NT2/D1 (cell line): ENCODE data around the gene SGPL1.

Experiments used
- DNase-seq: peaks from one replicate; pipeline ENCODE4 v3.0.0-alpha.2; 2011; ENCODE audit warnings: low read depth, low spot score
- H3K27me3 ChIP-seq: 2 replicates; pipeline ENCODE4 v1.6.0; 2011; ENCODE audit warnings: mild to moderate bottlenecking; ENCODE audit not compliant: insufficient read length, insufficient read depth
- H3K36me3 ChIP-seq: 2 replicates; pipeline ENCODE4 v1.6.1; 2011; ENCODE audit warnings: mild to moderate bottlenecking, low read length, mixed read lengths; ENCODE audit not compliant: insufficient read depth, insufficient read length
- H3K4me1 ChIP-seq: 2 replicates; pipeline ENCODE4 v1.5.1; 2011; ENCODE audit not compliant: insufficient read depth, insufficient read length
- H3K4me3 ChIP-seq: 2 replicates; pipeline ENCODE4 v1.5.1; 2011; ENCODE audit warnings: low read depth; ENCODE audit not compliant: insufficient read length
- H3K9ac ChIP-seq: 2 replicates; pipeline ENCODE4 v1.6.0; 2011; ENCODE audit warnings: low read depth; ENCODE audit not compliant: insufficient read length
- H3K9me3 ChIP-seq: 2 replicates; pipeline ENCODE4 v1.5.1; 2011; ENCODE audit warnings: mild to moderate bottlenecking, low read length; ENCODE audit not compliant: insufficient read depth
- SUZ12 ChIP-seq: IDR thresholded peaks from 2 replicates; pipeline ENCODE4 v1.6.1; 2011; ENCODE audit not compliant: insufficient read length, insufficient read depth; ENCODE audit errors: extremely low read depth
- YY1 ChIP-seq: IDR thresholded peaks from 2 replicates; pipeline ENCODE4 v1.6.1; 2011; ENCODE audit not compliant: insufficient read length, insufficient read depth
- ZNF274 ChIP-seq: IDR thresholded peaks from 2 replicates; pipeline ENCODE4 v1.6.1; 2011; ENCODE audit warnings: mild to moderate bottlenecking, low read depth, low read length

Gene SGPL1

DNA sequence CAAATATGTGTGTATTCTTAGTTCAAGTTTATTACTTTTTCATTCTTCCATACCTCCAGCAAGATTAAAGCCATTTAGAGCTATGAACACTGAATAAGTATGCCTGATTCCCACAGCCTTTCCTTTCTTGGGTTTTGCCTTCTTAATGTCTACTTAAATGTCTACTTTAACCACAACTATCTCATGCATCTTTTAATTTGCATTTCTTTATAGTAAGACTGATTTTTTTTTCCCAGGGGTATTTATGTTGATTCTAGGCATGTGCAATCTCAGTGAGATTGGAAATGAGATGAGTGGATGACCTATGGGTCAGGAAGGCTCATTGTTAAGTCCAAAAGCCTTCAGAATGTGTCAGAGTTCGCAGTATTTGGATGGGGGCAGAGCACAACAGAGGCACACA lies 69.0 kb downstream of the SGPL1 start:
- H3K9ac ChIP-seq = no peak overlapping the region
- no peak overlapping the region for H3K4me3 ChIP-seq
- no peak for TF ChIP-seq SUZ12
- no peak for TF ChIP-seq YY1
- TF ChIP-seq ZNF274 = no peak
- H3K27me3 ChIP-seq = no peaks in the 10 kb centered on the region
- peaks cover 42% of the 10 kb centered on the region for H3K36me3 ChIP-seq
- DNase-seq = no peak
- H3K9me3 ChIP-seq = no peaks in the 10 kb centered on the region
- H3K4me1 ChIP-seq = peaks cover 4% of the 10 kb centered on the region

DNA sequence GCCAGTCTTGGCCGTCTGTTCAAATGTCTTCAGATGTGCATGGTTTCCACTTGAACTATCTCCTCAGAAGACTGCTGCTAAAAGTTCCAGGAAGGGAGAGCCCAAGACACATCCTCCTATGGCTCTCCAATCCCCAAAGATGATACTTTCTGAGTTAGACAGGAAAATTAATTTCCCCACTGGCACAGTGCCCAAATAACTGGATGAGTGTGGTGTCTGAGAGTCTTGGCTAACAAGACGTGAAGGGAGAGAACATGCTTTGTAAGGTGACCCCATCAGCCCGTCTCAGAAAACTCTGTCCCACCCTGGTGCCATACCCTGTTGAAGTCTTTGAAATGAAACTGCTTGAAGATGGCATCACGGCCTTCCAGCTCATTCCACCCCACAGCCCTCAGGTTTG lies 69.7 kb downstream of the SGPL1 start:
- DNase-seq = no peak

DNA sequence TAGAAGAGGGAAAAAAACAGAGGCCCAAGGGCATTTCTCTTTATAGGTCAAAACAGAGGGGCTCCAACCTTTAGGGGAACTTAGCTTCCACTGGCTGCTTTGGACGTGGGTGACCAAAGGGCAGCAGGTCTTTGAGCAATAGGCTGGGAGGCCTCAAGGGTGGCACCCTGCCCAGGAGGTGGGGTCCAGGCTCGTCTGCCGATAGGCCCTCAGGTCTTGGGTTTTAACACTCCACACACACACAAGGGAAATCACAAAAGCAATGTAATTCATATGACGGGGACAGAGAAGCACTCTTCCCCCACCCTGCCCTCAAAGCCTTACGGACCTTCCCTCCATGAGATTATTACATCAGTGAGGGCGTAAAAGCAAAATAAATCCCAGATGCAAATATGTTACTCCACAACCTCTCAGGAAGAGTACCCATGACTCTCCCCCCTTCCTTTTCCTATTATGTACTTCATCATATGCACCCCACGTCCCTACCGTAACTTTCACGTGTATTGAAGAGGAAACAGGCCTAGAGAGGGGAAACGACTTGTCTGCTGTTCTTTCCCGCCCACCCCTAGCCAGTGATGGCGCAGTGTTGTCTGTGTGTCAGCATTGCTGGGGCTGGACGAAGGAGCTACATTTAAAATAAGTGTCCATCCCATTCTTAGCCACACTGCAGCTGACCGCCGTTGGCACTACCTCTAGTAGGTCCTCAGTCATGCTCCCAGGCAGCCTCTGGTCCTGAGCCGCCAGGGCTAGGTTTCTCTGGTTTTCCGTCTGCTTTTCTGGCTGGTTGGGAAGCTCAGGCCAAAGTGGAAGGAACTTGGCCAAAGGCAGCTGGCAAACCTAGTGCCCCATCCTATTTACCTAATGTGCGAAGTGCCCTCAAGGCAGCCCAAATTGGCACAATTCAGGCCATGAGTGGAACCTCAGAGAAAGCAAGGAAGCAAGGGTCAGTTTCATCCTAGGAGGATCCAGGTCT lies 70.5 kb downstream of the SGPL1 start:
- no peaks in the 10 kb centered on the region for H3K9me3 ChIP-seq

More for the DNA sequence above, 69.7 kb downstream of the SGPL1 start:
- no peaks in the 10 kb centered on the region for H3K9me3 ChIP-seq
- peaks cover 35% of the 10 kb centered on the region for H3K36me3 ChIP-seq
- no peak overlapping the region for H3K4me3 ChIP-seq
- H3K9ac ChIP-seq = no peak overlapping the region
- H3K4me1 ChIP-seq = peaks cover 4% of the 10 kb centered on the region
- no peak for TF ChIP-seq ZNF274
- TF ChIP-seq YY1 = no peak
- no peak for TF ChIP-seq SUZ12
- no peaks in the 10 kb centered on the region for H3K27me3 ChIP-seq

DNA sequence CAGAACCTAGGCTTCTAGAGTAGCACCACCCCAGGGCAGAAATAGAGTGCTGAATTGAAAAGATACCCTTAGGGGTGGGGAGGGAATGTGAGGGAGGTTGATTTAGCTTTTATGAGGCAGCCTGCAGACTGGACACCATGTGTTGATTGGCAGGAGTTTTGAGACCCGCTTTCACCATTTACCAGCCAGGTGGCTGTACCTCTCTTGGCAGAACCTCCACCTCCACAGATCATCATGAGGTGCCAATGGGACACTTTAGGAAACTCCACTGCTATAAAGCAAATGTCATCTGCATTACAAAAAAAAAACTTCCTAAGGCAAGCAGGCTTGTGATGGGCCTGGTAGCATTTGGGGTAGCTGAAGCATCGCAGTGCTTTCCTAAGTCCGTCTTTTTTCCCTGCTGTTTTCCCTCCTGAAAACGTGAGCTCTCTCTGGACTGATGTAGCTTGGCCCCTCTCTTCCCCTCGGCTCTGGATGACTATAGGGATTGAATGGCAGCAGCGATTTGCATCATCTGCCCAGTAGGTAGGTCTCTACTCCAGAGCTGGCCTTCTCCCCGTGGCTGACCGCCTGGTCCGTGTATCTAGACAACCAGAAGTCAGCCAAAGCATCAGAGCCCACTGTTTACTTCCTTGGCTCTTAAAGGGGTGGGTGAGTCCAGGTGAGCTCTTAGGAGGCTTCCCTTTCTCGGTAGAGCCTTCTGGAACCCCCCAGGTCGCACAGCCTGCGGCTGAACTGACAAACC lies 71.3 kb downstream of the SGPL1 start:
- TF ChIP-seq SUZ12 (no peak), YY1 (no peak), ZNF274 (no peak)
- H3K9ac ChIP-seq = peak overlapping the region; percentile 87
- no peaks in the 10 kb centered on the region for H3K9me3 ChIP-seq
- H3K36me3 ChIP-seq = peaks cover 19% of the 10 kb centered on the region
- H3K27me3 ChIP-seq = no peaks in the 10 kb centered on the region
- peaks cover 8% of the 10 kb centered on the region for H3K4me1 ChIP-seq
- DNase-seq = no peak
- peak overlapping the region; percentile 56 for H3K4me3 ChIP-seq

More for the DNA sequence above, 70.5 kb downstream of the SGPL1 start:
- Histone ChIP-seq H3K9ac (no peak overlapping the region), H3K4me1 (peaks cover 7% of the 10 kb centered on the region), H3K36me3 (peaks cover 28% of the 10 kb centered on the region), H3K27me3 (no peaks in the 10 kb centered on the region), H3K4me3 (no peak overlapping the region)
- TF ChIP-seq SUZ12 (no peak), YY1 (no peak), ZNF274 (no peak)
- no peak for DNase-seq

DNA sequence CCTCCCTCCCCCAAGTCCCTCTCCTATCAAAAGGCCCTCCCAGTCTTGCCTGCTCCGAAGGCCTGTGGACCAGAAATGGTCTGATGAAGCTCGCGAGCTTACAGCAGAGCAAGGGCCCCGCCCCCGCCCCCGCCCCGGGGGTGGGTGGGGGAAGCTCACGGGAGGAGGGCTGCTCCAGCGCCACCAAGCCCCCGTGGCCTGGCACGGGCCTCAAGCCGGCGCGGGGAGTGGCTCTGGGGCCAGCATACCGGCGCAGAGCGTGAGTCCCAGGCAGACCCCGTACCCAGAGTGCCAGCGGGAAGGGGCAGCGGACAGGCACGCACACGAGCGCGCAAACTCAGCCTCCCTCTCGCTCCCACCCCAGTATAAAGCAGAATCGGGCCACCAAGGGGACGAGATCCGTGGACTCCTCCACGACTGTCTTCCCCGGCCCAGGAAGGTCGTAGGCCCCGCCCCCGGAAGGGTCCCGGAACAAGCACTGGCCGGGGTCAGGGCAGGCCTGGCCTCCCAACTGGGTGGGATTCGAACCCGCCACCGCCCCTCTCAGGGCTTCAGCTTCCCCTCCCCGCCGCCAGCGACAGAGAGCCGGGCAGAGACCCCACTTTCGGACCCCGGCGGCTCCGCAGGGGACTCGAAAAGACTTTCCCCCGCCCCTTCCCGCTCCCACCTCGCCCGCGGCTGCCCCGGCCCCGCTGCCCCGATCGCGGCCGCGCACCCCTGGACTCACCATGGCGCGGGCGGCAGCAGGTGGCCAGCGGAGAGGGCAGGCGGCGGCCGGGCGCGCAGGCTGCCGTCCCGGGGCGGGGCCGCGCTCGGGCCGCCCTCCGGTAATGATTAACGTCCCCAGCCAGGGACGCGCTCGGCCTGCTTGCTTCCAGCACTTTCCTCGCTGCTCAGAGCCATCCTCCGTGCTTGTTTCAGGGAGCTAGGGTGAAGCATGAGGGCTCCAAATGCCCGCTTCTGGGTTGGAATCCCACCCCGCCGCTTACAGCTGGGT lies 72.4 kb downstream of the SGPL1 start, which contains the start of gene PCBD1:
TSS of gene PCBD1 (minus strand) at position 762 of the 997 bp plus-strand sequence. CDS start at position 730, 32 bp downstream.
- Histone ChIP-seq H3K36me3 (peaks cover 15% of the 10 kb centered on the region), H3K4me1 (peaks cover 8% of the 10 kb centered on the region), H3K9ac (peak within 1 kb of the TSS; percentile 87), H3K4me3 (peak within 1 kb of the TSS; percentile 56), H3K9me3 (no peaks in the 10 kb centered on the region), H3K27me3 (no peaks in the 10 kb centered on the region)
- no peak for DNase-seq
- TF ChIP-seq ZNF274 = no peak
- no peak for TF ChIP-seq SUZ12
- no peak for TF ChIP-seq YY1

DNA sequence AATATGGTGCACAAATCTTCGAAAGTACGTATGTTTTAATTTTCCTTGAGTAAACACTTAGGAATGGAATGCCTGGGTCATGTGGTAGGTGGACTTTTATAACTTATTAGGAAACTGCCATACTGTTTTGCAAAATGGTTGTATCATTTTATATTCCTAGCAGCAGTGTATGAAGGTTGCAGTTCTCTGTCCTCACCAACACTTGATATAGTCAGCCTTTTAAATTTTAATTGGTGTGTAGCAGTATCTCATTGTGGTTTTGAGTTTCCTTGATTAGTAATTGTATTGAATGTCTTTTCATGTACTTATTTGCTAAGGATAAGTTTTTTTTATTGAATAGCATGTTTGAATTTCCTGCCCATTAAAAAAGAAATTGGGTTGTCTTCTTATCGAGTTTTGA lies 73.5 kb downstream of the SGPL1 start:
- Histone ChIP-seq H3K4me3 (no peak overlapping the region), H3K36me3 (peaks cover 7% of the 10 kb centered on the region), H3K27me3 (no peaks in the 10 kb centered on the region), H3K4me1 (peaks cover 8% of the 10 kb centered on the region), H3K9me3 (no peaks in the 10 kb centered on the region), H3K9ac (no peak overlapping the region)
- TF ChIP-seq YY1 (no peak), SUZ12 (no peak), ZNF274 (no peak)
- no peak for DNase-seq
